Stimulated activated CD8-positive, alpha-beta memory T cell treated with anti-CD3 and anti-CD28 coated beads, Interleukin-7, amount 100 ng/mL, for 1 hour (primary cell): ENCODE results near the gene CHAD.
"Not testable (repeated sequence)": the region's sequence is repeated elsewhere in the genome, so short reads cannot be mapped to it uniquely, and the experiment has no call there.

Experiments used
- DNase-seq, 2 donors: peaks; one replicate each; pipeline ENCODE4 v3.0.0-alpha.2; 2020; ENCODE audit warnings: low read depth in 2 of 2

Gene CHAD

GRCh38 chr17:50429793-50430192 is 38.9 kb downstream of the CHAD start:
- DNase-seq = no peak

DNA sequence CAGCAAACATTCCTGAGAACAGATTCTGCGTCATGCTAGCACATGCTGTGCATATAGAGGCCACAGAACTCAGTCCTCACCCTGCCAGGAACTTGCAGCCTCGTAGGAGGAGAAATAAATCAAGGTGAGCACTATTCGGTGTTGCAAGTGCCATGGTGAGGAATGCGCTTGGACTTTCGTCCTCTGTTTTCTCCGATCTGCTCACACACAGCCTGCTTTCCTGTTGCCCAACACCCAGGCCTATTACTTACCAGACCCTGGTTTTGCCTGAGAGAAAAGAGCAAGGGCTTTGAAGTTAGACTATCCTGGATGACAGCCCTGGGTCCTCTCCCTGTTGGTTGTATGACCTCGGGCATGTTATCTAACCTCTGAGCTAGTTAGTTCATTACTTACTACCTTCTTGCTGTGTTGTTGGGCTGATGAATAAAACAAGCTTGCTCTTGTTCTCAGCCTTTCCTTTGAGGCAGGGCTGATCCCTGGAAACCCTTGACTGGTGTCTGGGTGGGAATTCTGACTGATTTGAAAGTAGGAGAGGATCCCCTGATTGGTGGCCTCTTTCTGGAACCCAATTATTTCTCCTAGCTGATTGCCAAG is 39.8 kb downstream of the CHAD start:
- no peak for DNase-seq

DNA sequence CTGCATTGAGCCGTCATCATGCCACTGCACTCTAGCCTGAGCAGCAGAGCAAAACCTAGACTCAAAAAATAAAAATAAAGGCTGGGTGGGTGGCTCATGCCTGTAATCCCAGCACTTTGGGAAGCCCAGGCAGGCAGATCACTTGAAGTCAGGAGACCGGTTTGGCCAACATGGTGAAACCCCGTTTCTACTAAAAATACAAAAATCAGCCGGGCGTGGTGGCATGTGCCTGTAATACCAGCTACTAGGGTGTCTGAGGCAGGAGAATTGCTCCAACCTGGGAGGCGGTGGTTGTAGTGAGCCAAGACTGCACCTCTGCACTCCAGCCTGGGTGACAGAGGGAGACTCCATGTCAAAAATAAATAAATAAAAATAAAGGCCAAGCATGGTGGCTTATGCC is 40.6 kb downstream of the CHAD start:
- DNase-seq = not testable (repeated sequence)

DNA sequence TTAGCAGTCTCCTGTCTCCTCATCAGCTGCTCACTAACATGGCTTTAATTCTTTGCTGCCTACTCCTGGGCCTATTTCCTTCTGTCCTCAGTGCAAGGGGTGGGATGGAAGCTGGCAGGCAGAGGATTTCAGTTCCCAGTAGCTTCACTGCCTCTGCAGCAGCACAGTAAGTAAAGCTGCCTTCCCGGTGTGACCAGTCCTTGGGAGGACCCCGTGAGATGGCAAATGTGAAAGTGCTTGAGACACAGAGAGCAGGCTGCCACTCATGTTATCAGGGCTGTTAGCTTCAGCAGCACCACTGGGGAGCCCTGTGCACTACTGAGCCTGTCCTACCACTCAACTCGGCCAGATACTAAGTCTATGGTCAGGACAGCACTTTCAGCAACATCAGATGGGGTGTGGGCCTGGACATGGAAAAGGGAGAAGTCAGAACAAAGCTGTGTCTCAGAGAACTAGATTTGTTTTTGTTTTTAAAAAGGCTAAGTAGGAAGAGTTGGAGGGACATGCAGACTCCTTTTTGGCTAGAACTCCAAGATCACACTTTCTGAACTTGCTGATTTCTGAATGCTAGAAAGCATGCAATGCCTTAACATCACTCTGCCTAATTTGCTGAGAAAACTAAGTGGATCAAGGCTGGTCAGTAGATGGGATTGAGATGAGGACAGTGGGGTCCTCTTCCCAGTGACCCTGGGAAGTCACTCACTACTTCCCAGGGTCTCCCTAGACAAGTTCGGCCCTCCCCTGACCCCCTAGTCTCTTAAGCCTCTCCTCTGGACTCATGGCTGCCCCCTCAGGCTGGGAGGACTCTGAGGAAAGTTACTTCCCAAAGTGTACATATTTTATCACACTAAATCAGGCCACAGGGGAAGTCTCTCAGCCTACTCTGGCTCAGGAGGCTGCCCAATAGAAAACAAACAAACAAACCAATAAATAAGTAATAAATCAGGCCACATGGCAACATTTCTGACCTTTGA is 41.6 kb downstream of the CHAD start:
- no peak for DNase-seq

- no peak for DNase-seq
Measured at GRCh38 chr17:50426472-50426782, 42.3 kb downstream of the CHAD start.

DNA sequence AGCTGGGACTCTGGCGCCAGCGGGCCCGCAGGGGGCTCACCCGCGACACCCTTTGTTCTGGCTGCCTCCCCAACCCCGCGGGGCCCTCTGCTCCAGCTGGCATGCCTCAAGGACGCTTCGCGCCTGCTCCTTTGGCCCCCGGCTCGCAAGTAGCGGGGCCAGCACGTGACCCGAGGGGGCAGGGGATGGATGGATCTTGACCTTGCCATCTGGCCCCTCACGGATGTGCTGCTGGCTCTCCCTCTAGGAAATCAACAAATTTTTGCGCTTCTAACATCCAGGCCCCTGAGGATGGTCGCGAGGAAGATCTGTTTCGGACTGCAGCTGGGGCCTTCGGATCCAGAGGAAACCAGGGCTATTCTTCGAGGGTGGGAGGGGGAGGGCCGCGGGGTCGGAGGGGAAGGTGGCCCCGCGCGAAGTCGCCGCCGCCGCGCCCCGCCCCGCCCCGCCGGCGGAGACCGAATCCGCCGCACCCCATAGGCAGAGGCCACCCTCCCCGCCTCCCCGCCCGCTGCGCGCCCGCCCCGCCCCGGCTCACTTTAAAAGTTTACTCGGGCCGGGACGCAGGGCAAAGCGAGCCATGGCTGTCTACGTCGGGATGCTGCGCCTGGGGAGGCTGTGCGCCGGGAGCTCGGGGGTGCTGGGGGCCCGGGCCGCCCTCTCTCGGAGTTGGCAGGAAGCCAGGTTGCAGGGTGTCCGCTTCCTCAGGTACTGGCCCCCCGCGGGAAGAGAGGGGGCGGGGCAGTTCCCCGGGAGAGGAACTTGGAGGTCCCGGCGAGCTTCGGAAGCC is 42.8 kb downstream of the CHAD start, which contains the start of gene ACSF2:
Gene ACSF2 (plus strand): TSS at position 537 of the 790 bp plus-strand sequence. CDS start 44 bp downstream, at position 581.
- peak; percentile 36 to 51 for DNase-seq

GRCh38 chr17:50424996-50425681 is 43.5 kb downstream of the CHAD start:
- no peak for DNase-seq

GRCh38 chr17:50424246-50424995 is 44.3 kb downstream of the CHAD start:
- DNase-seq = no peak

DNA sequence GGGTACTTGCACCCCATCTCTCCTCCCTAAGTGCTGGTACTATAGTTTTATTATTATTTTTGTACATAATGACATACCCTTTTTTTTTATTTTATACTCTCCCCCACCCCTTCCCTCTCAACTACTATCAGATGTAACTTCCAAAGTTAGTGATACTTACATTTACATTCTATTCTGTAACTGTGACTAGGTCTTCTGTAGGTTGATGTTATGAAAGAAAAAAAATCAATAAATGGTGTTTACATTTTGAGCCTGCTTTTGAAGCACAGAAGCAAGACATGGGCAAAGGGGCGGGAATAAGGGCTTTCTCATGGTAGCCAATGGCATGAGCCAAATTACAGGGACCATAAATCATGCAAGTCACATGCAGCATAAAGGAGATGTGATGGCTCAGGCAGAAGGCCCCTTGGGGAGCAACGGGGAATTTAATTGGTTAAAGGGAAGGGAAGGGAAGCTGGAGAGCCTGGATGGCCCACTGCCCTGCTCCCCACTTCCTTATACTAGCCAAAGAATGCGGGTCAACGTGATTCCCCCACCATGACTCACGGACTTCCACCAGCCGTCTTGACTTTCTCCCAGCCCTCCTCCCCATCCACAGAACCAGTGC is 45.0 kb downstream of the CHAD start:
- DNase-seq = no peak

DNA sequence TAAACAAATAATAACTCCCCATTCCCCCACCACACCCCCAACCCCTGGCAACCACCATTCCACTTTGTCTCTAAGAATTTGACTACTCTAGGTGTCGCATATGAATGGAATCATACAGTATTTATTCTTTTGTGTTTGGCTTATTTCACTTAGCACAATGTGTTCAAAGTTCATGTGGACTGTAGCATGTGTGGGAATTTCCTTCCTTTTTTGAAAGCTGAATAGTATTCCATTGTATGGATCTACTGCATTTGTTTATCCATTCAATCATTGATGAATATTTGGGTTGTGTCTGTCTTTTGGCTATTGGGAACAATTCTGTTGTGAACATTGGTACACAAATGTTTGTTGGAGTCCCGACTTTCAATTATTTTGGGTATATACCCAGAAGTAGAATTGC is 45.9 kb downstream of the CHAD start:
- no peak for DNase-seq

DNA sequence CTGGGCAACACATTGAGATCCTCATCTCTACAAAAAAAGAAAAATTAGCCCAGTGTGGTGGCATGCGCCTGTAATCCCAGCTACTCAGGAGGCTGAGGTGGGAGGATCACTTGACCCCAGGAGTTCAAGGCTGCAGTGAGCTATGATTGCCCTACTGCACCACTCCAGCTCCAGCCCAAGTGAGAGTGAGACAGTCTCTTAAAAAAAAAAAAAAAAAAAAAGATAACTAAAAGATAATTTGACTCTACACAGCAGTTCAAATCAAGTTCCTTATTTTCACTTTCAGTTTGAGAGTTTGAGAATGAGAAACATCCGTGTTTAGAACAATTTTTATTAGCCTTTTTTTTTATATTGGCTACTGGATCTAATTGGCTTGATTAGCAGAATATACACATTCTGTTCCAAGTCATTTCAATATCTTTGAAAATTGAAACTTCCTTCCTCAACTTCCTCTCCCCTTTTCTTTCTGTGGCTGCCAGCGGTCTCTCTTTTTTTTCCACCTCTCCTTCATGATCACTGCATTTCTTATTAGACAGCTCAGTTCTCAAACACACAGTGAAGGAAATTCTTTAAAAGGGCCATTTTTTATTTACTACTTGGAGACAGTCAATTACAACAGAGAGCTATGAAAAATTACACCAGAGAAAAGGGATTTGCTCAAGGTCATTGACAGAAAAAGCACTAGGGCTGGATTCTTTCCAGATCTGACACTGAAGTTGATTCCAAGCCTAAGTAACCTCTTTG is 47.2 kb downstream of the CHAD start:
- no peak for DNase-seq

DNA sequence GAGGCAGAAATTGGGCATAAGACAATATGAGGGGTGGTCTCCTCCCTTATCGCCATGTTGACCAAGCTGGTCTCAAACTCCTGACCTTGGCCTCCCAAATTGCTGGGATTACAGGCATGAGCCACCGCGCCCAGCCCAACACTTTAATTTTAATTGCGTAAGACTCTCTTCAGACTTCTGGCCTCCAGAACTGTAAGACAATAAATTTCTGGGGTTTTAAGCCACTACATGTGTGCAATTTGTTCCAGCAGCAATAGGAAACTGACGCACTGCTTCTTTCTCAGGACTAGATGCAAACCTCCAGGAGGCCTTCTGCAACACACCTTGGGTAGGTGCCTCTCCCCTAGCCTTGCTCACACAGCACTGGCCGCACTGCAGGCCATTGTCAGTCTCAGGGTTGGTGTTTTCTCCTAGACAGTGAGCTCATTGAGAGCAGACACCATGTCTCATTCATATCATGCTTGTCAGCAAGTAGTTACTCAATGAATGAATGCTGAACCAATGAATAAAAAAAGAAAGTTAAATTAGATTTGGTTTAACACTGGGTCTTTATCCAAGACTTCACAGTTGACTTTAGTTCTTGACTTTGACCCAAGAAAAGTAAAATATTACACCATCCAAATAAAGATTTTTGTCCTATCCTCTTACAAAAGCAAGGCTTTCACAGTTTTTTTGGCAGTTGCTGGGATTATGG is 48.1 kb downstream of the CHAD start:
- no peak for DNase-seq

DNA sequence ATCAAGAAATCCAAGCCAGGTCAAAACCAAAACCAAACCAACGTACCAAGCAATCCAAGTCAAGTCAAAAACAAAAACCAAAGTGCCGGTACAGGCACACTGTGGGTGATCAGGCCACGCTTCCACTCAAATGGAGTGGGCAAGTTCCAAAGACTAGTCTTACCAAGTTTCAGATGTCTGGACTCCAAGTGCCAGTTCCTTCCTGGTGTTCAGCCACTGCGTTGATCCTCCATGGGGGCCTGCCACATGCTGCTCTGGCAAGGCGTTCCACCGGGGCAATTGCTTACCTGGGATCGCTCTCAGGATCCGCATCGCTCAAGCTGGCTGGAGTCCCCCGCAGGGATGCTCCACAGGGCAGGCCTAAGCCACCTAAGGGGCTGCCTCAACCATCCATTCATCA is 49.1 kb downstream of the CHAD start:
- DNase-seq = not testable (repeated sequence)

- DNase-seq = no peak
Measured at GRCh38 chr17:50414808-50415207, 53.9 kb downstream of the CHAD start.
